OCI-LY1 (cell line): ENCODE data around the gene PNPLA8.

Source experiments
- H2AFZ ChIP-seq: fragments of 200-600 bp; sonication (generic), shearing (Covaris generic); 2 replicates; pipeline ENCODE4 v1.6.0; 2014; ENCODE audit warnings: antibody characterized with exemption, mild to moderate bottlenecking, low read length
- H3F3A ChIP-seq: fragments of 200-600 bp; sonication (generic), shearing (Covaris generic); 2 replicates; pipeline ENCODE4 v1.6.0; 2014; ENCODE audit warnings: mild to moderate bottlenecking, antibody characterized with exemption, low read length, moderate library complexity; ENCODE audit not compliant: insufficient read depth
- H3K27ac ChIP-seq: fragments of 200-600 bp; sonication (generic); 2 replicates; pipeline ENCODE4 v1.5.1; 2014; ENCODE audit warnings: low read length, mixed run types, mild to moderate bottlenecking, low read depth; ENCODE audit not compliant: poor library complexity, severe bottlenecking
- H3K27me3 ChIP-seq: fragments of 200-600 bp; sonication (generic); 2 replicates; pipeline ENCODE4 v1.6.0; 2014; ENCODE audit warnings: antibody characterized with exemption, mild to moderate bottlenecking, low read length, moderate library complexity; ENCODE audit not compliant: insufficient read depth
- H3K36me3 ChIP-seq: fragments of 200-600 bp; sonication (generic); 2 replicates; pipeline ENCODE4 v1.6.1; 2014; ENCODE audit warnings: mild to moderate bottlenecking, antibody characterized with exemption, low read length, moderate library complexity, mixed read lengths; ENCODE audit not compliant: insufficient read depth
- H3K4me1 ChIP-seq: fragments of 200-600 bp; sonication (generic); 2 replicates; pipeline ENCODE4 v1.5.1; 2014; ENCODE audit warnings: mild to moderate bottlenecking, low read length, moderate library complexity; ENCODE audit not compliant: insufficient read depth, severe bottlenecking
- H3K4me2 ChIP-seq: fragments of 200-600 bp; sonication (generic), shearing (Covaris generic); 2 replicates; pipeline ENCODE4 v1.6.1; 2014; ENCODE audit warnings: low read length
- H3K4me3 ChIP-seq: fragments of 200-600 bp; sonication (generic); 2 replicates; pipeline ENCODE4 v1.5.1; 2014; ENCODE audit warnings: low read length, low read depth, mild to moderate bottlenecking, mixed read lengths; ENCODE audit not compliant: poor library complexity, severe bottlenecking
- H3K79me2 ChIP-seq: fragments of 200-600 bp; shearing (Covaris generic); 2 replicates; pipeline ENCODE4 v1.6.1; 2016; ENCODE audit warnings: mixed run types, low read length, mixed read lengths; ENCODE audit not compliant: insufficient read depth
- H3K9ac ChIP-seq: fragments of 200-600 bp; sonication (generic), shearing (Covaris generic); 2 replicates; pipeline ENCODE4 v1.6.1; 2014; ENCODE audit warnings: mild to moderate bottlenecking, low read length, mixed read lengths
- H3K9me2 ChIP-seq: fragments of 200-600 bp; sonication (generic), shearing (Covaris generic); 2 replicates; pipeline ENCODE4 v1.6.1; 2014; ENCODE audit warnings: low read depth, mild to moderate bottlenecking, low read length, mixed read lengths
- H3K9me3 ChIP-seq: fragments of 200-600 bp; shearing (Covaris generic); 2 replicates; pipeline ENCODE4 v1.6.1; 2014; ENCODE audit warnings: low read length, mixed read lengths
- H4K20me1 ChIP-seq: fragments of 200-600 bp; sonication (generic), shearing (Covaris generic); 2 replicates; pipeline ENCODE4 v1.6.0; 2016; ENCODE audit warnings: mild to moderate bottlenecking, low read length; ENCODE audit not compliant: insufficient read depth
- EZH2 ChIP-seq: fragments of 200-600 bp; sonication (generic), shearing (Covaris generic); IDR thresholded peaks from 2 replicates; pipeline ENCODE4 v1.8.0; 2017; ENCODE audit warnings: borderline replicate concordance, mixed run types, mild to moderate bottlenecking, antibody characterized with exemption, low read length, moderate library complexity, mixed read lengths
- TF ChIP-seq, protein P1 (sequence below): fragments of 200-600 bp; sonication (generic), shearing (Covaris generic); IDR thresholded peaks from 2 replicates; pipeline ENCODE4 v1.5.1; 2017; ENCODE audit warnings: mild to moderate bottlenecking, antibody characterized with exemption, low read length, moderate library complexity, mixed read lengths

The PNPLA8 gene

DNA sequence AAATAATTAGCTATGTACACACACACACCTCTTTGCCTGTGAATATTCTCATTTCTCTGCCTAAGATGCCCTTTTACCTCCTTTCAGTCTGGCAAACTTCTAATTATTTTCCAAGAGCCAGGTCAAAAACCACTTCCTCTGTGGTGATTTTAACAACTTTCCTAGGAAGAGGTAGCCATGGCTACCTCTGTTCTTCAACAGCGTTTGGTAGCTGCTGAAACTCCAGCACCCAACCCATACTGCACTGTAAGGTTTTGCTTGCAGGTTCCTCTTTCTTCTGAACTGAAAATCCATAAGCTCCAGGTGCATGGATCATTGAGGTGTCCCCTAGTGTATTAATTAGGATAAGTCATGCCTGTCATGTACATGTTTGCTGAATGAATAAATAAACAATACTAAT lies 95.3 kb downstream of the PNPLA8 start:
- no peaks in the 10 kb centered on the region for H3K9me3 ChIP-seq
- no peak overlapping the region for H3K4me2 ChIP-seq
- H3K36me3 ChIP-seq, result no peaks in the 10 kb centered on the region
- H4K20me1 ChIP-seq, result no peaks in the 10 kb centered on the region
- no peaks in the 10 kb centered on the region for H3K9me2 ChIP-seq
- H3K79me2 ChIP-seq, result no peaks in the 10 kb centered on the region
- H3K27me3 ChIP-seq, result no peaks in the 10 kb centered on the region; the same call in 1 of the 2 replicates
- no peak overlapping the region for H2AFZ ChIP-seq
- no peak overlapping the region for H3K27ac ChIP-seq
- H3K4me1 ChIP-seq, result no peaks in the 10 kb centered on the region
- H3K4me3 ChIP-seq, result no peak overlapping the region
- H3K9ac ChIP-seq, result no peak overlapping the region
- TF ChIP-seq, protein P1, sequence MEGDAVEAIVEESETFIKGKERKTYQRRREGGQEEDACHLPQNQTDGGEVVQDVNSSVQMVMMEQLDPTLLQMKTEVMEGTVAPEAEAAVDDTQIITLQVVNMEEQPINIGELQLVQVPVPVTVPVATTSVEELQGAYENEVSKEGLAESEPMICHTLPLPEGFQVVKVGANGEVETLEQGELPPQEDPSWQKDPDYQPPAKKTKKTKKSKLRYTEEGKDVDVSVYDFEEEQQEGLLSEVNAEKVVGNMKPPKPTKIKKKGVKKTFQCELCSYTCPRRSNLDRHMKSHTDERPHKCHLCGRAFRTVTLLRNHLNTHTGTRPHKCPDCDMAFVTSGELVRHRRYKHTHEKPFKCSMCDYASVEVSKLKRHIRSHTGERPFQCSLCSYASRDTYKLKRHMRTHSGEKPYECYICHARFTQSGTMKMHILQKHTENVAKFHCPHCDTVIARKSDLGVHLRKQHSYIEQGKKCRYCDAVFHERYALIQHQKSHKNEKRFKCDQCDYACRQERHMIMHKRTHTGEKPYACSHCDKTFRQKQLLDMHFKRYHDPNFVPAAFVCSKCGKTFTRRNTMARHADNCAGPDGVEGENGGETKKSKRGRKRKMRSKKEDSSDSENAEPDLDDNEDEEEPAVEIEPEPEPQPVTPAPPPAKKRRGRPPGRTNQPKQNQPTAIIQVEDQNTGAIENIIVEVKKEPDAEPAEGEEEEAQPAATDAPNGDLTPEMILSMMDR, result no peak
- no peak for TF ChIP-seq EZH2
- no peaks in the 10 kb centered on the region for H3F3A ChIP-seq

GRCh38 chr7:108427766-108428165 lies 98.2 kb downstream of the PNPLA8 start:
- Histone ChIP-seq H3K4me3 (no peak overlapping the region), H3K4me2 (no peak overlapping the region), H3K9ac (no peak overlapping the region), H3K4me1 (no peaks in the 10 kb centered on the region), H3K79me2 (no peaks in the 10 kb centered on the region), H3K27me3 (no peaks in the 10 kb centered on the region; the same call in 1 of the 2 replicates), H3K36me3 (no peaks in the 10 kb centered on the region), H3K9me3 (no peaks in the 10 kb centered on the region), H3K9me2 (no peaks in the 10 kb centered on the region), H3K27ac (no peak overlapping the region), H4K20me1 (no peaks in the 10 kb centered on the region), H3F3A (no peaks in the 10 kb centered on the region), H2AFZ (no peak overlapping the region)
- TF ChIP-seq EZH2, result no peak
- TF ChIP-seq, protein P1, result no peak

GRCh38 chr7:108425714-108426275 lies 100.1 kb downstream of the PNPLA8 start:
- H3K9me2 ChIP-seq, result no peaks in the 10 kb centered on the region
- H3K4me1 ChIP-seq, result no peaks in the 10 kb centered on the region
- H2AFZ ChIP-seq, result no peak overlapping the region
- no peaks in the 10 kb centered on the region for H3K36me3 ChIP-seq
- H3K27me3 ChIP-seq, result no peaks in the 10 kb centered on the region
- TF ChIP-seq, protein P1, result no peak
- no peak for TF ChIP-seq EZH2
- H3K4me2 ChIP-seq, result no peak overlapping the region
- no peaks in the 10 kb centered on the region for H4K20me1 ChIP-seq
- H3F3A ChIP-seq, result no peaks in the 10 kb centered on the region
- no peaks in the 10 kb centered on the region for H3K79me2 ChIP-seq
- no peaks in the 10 kb centered on the region for H3K9me3 ChIP-seq
- no peak overlapping the region for H3K9ac ChIP-seq
- H3K4me3 ChIP-seq, result no peak overlapping the region
- no peak overlapping the region for H3K27ac ChIP-seq
